Measurements from ENCODE around the gene FAT3.

GRCh38 chr11:92225568-92226330 lies 1.1 kb downstream of the FAT3 start:
- TF ChIP-seq SUZ12 (IDR thresholded peaks at IDR 0.05; ENCODE audit: extremely low read depth, insufficient read depth, insufficient read length) (no peak), YY1 (IDR thresholded peaks at IDR 0.05; ENCODE audit: insufficient read depth, insufficient read length) (no peak), ZNF274 (IDR thresholded peaks at IDR 0.05; ENCODE audit: low read depth, low read length) (no peak)

Data from NT2/D1 (cell line).